ENCODE data around the gene TBCE.
"Not testable (repeated sequence)": the region's sequence is repeated elsewhere in the genome, so short reads cannot be mapped to it uniquely, and the experiment has no call there.

The TBCE gene

GRCh38 chr1:235457856-235458255, 90.6 kb downstream of the TBCE start:
- not testable (repeated sequence) for DNase-seq

DNA sequence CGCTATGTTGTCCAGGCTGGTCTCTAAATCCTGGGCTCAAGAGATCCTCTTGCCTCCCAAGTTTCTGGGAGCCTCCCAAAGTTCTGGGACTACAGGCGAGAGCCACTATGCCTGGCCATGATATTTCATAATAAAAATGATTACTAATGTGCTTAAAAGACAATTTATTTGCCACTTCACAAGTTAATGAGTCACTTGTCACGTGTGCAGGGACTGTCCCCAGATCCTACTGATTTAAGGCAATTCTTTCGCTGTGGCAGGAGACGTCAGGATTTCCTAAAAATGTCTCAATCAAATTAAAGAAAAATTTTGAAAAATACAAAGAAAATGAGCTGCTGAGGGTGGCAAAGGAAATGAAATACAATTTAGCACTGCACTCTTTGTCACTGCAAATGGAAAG, 93.5 kb downstream of the TBCE start:
- no peak for DNase-seq

GRCh38 chr1:235461954-235462353, 94.7 kb downstream of the TBCE start:
- DNase-seq, result no peak

DNA sequence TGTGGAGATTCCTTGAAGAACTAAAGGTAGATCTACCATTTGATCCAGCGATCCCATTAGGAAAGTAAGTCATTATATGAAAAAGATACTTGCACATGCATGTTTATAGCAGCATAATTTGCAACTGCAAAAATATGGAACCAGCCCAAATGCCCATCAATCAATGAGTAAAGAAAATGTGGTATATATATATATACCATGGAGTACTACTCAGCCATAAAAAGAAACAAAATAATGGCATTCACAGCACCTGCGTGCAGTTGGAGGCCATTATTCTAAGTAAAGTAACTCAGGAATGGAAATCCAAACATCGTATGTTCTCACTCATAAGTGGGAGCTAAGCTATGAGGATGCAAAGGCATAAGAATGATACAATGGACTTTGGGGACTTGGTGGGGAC, 95.6 kb downstream of the TBCE start:
- not testable (repeated sequence) for DNase-seq

GRCh38 chr1:235465066-235465465, 97.8 kb downstream of the TBCE start:
- DNase-seq, result no peak

GRCh38 chr1:235468004-235468403, 100.8 kb downstream of the TBCE start:
- no peak for DNase-seq

DNA sequence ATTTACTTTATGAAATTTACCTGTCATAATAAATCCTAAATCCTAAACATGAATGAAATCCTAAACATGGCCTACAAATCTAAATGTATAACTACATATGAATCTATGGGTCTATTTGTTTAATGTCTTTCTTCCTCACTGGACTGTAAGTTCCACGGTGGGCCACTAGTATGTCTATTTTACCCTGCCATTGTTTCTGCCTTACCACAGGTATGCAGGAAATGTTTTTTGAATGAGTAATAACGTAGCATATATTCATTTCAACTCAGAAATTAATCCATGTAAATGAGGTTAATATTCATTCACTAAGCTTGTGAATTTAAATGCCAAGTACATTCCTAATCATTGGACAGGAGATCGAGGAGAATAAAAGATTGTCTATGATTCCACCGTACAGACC, 101.7 kb downstream of the TBCE start:
- DNase-seq, result no peak

GRCh38 chr1:235469897-235470296, 102.7 kb downstream of the TBCE start:
- not testable (repeated sequence) for DNase-seq

DNA sequence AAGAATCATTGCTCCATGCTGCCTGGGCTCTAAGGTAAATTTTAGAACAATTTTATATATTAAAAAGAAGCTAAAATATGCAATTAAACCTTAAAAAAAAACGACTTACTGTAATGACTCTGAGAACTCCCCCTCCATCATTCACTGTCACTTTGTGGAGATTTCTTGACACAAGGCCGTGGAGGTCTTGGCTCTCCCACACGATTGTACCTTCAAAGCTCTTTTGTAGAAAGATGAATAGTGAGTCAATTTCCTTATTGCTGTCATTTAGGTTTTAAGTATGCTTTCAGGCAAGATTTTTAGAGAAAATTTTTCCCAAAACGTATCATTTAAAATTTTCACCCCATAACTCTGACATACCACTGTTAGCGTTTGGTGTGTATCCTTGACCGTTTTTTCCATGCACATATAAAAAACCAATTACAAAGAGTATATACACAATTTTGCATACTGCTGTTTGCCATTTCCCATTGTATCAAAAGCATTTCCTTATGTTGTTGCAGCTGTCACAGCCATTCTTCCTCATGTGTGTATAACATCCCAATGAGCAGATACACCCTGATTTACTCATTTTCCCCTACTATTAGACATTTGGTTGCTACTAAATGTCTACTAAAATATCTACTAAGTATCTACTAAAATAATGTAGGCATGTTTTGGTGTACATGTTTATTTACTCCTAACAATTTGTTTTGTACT, 103.7 kb downstream of the TBCE start:
- no peak for DNase-seq

- DNase-seq, result no peak
These were observed 106.6 kb downstream of the TBCE start for GRCh38 chr1:235473806-235474205.

DNA sequence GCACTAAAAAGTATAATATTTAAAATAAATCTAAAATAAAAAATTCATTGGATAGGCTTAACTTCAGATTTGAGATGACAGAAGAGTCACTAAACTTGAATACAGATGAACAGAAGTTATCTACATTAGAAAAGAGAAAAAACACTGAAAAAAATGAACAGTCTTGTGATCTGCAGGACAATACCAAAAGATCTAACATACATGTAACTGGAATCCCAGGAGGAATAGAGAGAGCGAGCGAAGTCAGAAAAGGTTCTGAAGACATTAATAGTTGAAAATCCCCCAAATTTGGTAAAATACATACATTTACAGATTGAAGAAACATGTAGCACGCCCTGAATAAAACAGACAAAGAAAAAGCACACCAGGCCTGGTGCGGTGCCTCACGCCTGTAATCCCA, 115.9 kb downstream of the TBCE start:
- DNase-seq, result no peak

GRCh38 chr1:235485558-235485957, 118.3 kb downstream of the TBCE start:
- no peak for DNase-seq

DNA sequence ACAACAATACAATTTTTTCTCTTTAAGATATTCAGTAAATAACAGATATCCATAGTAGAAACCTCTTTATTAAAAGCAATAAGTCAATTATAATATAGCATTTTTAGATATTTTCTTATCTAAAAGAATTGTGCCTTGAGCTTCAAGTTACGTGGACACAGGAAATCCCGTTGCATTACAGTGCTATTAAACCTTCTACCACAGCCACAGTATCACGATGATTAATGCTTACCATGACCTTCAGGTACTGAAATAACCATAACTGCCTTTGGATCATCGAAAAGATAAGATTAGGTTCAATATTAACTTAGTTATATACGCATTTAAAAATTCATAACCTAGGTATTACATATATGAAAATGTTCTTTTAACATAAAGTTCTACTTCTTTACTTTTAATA, 119.1 kb downstream of the TBCE start:
- no peak for DNase-seq

DNA sequence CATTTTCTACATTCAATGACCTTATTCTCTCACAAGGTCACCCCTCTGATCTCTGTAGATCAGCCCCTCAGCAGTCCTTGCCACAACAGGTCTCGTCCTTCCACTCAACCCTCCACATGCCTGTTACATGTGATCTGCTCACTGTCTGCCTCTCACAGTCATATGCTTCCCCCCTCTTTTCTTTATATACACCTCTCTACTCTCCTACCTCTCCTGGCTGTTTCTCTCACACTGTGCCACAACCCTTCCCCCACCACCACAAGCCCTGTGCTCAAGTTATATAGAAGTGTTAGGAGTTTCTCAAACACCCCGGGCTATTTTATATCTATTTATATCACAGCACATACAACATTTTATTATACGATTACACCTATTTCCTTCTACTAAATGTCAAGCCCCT, 124.4 kb downstream of the TBCE start:
- DNase-seq, result no peak

DNA sequence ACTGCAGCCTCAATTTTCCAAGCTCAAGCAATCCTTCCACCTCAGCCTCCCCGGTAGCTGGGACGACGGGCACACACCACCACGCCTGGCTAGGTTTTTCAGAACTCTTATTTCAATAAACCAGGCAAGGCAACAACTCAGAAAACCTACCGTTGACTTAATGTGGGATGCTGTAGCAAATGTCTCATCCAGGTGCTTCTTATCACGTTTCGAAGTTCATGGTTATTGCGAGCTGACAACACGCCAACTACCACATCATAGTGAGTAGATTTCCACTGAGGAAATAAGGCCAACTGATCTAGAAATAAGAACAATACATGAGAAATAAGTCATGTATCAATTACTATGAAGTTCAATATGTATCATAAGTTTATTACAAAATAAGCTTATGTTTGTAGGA, 127.3 kb downstream of the TBCE start:
- DNase-seq, result no peak

DNA sequence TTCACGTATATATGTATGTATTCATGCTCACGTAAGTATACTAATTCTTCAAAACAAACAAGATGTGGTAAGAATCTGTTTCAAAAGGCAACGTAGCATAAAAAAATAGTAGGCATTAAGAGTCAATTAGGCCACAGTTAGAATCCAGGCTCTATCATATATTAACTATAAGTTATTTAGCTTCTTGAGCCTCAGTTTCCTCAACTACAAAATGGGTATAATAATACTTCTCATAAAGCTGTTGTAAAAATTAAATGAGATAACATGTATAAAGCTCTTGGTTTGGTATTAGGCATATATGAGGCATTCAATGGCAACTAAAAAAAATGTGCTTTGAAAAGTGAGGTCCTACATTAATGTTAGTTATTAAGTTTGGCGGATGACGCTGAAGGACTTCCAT, 127.8 kb downstream of the TBCE start:
- no peak for DNase-seq

GRCh38 chr1:235495551-235495950, 128.3 kb downstream of the TBCE start:
- no peak for DNase-seq

DNA sequence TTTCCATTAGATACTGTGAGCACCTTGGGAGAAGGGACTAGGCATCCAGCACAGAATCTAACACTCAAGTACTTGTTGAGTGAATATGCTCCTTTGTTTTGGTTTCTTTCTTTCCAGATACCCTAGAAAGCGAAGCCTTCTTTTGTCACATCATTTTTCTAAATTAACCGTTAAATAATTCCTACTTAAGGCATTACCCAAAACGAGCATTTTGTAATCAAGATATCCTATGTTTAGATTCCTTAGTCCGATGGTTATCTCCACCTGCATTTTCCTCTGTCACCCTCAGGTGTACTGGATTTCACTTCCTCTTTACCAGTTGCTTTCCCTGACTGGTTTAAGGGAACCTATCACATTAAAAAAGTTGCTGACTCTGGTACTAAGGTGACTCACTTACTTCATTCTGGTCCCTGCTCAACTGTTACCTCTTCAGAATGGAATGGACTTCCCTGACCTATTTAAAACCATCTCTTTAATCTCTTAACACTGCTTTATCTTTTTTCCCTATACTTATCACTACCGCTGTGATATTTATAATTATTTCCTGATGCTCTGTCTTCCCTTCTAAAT, 133.8 kb downstream of the TBCE start:
- no peak for DNase-seq
